ENCODE measurements around the gene IFITM10.

Gene IFITM10

DNA sequence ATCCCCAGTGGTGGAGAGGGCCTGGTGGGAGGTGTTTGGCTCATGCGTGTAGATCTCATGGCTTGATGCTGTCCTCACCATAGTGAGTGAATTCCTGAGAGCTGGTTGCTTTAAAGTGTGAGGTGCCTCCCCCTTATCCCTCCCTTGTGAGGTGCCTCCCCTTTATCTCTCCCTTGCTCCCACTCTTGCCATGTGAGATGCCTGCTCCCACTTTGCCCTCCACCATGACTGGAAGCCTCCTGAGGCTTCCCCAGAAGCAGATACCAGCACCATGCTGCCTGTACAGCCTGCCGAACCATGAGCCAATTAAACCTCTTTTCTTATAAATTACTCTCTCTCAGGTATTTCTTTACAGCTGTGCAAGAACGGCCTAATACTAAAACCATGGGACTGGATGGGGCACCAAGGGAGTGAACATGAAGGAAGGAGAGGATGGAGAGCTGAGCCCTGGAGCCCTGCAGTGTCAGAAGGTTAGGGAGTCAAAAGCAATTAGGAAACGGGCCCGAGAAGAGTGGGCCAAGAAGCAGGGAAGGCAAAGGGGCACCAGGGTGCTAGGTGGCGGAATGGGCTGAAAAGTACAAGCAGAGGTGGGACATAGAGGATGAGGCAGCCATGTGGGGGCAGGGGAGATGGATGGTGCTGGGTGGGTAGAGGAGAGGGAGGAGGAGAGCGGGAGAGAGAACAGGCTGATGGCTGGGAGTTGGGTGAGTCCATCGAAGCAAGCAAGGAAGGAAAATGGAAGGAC is 9.4 kb downstream of the IFITM10 start:
- DNase-seq (ENCODE audit: low spot score) = no peak

DNA sequence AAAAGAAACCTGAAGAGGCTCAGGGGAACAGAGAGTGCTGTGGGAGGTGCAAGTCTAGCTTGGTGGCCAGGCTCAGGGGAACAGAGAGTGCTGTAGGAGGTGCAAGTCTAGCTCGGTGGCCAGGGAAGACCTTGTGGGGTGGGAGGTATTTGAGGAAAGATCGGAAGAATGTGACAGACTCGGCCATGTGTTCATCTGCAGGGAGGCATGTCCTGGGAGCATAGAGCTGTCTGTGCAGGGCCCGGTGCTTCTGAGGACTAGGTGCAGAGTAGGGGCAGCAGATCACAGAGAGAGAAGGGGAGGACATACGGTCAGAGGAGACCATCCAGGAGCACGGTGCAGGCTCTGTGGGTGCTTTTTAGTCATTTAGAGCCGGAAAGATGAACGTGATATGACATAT is 10.8 kb downstream of the IFITM10 start:
- DNase-seq (ENCODE audit: low spot score) = no peak

DNA sequence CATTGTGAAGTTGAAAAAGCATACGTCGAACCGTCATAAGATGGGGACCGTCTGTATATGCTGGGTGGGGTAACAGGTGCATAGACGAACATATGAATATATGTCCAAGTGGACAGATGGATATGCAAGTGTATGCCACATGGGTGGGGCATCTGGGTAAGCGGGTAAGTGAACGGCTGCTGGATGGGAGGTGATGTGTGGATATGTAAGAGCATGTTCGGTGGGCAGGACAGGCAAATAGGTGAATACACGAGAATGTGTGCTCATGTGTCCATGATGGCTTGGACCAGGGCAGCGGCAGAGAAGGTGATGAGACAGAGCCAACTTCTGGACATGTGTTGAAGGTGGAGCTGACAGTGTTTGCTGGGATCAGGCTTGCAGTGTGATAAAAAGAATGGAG is 12.0 kb downstream of the IFITM10 start:
- no peak for DNase-seq (ENCODE audit: low spot score)

DNA sequence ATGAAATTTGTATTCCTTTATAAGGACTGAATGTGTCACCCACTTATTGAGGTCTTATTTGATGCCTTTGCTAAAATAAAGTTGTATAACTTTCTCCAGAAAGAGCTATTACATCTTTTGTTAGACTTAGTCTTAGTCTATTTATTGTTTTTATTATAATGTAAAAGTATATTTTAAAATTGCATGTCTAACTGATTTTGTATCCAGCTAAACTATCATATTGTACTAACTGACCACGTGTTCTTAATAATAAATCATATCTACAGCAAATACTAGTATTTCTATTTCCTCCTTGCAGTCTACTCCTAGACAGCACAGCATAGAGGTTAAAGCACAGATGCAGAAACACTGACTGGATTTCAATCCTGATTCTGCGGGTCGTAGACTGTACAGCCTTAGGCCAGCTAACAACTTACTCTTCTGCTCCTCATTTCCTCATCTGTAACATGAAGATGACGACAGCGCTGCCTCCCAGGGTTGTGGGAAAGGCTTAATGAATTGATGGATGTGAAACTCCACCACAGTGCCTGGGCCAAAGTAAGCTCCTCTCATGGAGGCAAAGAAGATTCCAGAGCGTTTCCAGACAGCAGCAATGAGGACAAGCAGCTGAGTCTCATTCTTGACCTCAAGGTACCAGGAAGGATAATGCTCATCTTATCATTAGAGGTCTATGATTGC is 13.2 kb downstream of the IFITM10 start:
- DNase-seq (ENCODE audit: low spot score) = no peak

DNA sequence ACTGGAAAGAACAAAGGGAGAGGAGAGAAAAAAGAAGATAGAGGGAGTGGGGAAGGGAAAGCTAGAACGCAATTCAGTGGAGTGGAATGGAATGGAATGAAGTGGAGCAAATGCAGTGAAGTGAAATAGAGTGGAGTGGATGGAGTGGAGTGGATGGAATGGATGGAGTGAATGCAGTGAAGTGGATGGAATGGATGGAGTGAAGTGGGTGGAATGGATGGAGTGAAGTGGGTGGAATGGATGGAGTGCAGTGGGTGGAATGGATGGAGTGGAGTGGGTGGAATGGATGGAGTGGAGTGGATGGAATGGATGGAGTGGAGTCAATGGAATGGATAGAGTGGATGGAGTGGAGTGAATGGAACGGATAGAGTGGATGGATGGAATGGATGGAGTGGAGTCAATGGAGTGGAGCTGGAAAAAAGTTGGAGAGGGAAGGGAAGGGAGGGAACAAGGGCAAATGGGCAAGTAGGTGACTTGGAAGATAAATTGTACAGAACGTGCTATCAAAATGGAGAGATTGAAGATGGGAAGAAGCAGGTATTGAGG is 13.9 kb downstream of the IFITM10 start:
- DNase-seq (ENCODE audit: low spot score) = no peak

DNA sequence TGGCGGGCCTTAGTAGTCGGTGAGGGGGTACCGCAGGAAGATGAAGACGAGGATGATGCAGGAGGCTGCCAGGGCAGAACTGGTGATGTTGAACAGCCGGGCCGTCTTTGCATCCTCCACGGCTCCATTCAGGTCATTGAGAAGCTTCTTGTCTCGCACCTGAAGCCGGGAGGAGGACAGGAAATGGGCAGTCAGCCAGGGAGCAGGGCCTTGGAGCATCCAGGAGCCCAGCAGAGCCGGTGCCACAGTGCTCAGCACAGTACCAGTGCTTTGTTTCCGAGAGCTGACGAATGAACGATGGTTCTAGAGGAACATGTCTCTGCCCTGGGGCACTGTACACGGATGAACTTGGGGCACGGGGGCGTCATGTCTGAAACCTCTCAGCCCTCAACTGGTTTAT is 15.1 kb downstream of the IFITM10 start:
- no peak for DNase-seq (ENCODE audit: low spot score)

DNA sequence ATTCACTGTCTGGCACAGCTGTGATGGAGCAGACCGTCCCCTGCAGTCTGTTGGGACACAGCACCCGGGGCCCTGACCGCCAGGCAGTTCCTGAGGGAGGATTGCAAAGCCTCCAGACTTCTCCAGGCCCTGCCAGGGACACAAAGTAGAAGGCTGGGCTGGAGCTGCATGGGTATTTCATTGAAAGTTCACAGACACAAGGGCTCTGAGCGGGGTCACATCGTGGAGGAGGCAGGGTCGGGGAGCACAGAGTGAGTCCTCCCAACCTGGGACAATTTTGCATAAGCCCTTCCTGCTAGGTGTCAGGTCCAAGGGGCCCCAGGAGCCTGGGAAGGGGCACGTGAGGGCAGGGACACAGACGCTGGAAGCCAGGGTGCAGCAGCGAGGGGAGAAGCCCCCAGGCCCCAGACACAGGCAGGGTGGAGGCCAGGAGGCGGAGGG is 15.7 kb downstream of the IFITM10 start:
- no peak for DNase-seq (ENCODE audit: low spot score)

DNA sequence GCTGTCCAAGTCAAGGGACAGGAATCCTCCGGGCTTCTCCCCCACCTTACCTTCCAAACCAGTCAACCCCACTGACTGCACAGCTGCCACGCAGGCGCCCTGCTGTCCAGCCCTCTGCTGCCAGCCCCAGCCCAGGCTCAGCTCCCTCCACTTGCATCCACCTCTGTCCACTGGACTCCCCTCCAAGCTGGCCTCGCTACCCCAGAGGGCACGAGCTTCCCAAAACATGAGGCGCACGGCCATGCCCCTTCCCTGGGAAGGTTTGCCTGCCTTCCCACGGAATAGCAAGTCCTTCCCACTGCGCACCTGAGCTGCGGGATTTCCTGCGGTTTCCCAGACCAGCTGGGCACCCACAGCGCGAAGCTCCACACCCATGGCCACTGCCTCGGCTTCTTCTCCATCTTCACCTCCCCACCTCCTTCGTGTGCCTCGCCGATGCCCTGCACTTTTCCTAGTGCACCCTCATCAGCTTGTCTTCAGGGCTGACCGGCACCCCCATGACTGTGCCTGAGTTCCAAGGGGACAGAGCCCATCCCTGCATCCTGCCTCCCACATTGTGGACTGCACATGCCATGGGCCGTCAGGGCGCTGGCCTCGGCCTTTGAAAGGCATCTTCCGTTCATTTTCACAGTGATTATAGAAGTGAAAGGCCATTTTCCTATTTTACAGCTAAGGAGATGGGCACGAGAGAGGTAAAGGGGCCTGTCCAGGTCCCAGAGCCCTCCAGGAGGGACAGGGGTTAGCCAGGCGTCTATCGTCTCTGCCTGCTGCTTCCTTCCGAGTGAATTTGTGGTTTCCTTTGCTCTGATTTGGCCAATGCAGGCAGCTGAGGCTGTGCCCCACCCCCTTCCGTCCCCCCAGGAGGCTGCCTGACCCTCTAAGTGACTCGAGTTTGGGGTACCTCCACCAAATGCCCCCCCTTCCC is 16.4 kb downstream of the IFITM10 start:
- DNase-seq (ENCODE audit: low spot score) = no peak

DNA sequence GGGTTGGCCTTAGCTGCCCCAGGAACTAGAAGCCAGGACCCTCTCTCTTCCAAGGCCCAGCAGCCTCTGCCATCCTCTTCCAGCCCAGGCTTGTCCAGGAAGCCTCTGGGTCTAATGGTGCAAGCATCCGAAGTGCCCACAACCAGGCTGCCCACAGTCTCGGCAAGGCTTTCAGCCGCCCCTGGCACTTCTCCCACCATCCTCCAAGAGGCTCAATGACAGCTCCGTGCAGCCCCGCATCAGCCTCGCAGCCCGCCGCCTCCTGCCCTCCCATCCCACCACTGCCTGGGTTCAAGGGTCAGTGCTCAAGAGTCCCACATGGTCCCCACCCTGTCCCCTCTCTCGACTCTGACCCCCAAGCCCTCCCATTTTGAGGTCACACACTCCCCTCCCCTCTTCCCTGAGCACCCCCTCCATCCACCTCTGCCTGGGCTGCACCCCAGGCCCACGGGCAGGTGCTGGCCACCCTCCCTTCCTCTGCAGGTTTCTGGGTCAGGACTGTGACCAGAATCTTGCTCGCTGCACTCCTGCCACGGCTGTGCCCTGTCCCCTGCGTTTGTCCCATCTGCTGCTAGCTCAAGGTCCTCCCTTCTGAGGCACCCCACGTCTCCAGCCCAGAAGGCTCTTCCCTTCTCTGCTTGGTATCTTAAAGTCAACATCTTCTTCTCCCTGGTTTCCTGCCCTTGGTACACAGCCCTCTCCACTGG is 17.2 kb downstream of the IFITM10 start:
- DNase-seq (ENCODE audit: low spot score) = no peak

DNA sequence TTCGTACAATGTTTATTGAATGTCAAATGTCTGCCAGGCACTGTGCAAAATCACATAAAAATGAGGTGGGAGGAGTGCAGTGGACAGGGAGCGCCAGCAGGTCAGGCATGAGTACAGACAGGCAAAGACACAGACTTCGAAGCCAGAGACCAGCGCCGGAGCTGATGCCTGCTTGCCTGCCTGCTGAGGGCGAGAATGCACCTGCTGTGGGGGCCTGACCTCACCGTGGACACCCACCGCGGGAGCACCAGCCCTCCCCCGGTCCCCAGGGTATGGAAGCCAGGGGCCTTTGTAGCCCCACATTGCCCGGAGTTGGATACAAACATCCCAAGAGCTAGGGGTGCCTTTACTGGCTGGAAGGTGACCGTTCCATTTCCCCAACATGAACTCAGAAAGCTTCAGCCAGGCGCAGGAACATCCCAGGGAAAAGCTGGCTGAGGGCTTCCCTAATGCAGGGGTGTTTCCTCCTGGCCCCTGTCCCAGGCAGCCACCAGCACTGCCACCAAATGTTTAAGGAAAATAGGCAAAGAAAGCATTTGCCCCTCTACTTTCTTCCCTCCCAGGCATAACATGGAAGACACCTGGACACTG is 17.9 kb downstream of the IFITM10 start:
- DNase-seq (ENCODE audit: low spot score) = no peak

DNA sequence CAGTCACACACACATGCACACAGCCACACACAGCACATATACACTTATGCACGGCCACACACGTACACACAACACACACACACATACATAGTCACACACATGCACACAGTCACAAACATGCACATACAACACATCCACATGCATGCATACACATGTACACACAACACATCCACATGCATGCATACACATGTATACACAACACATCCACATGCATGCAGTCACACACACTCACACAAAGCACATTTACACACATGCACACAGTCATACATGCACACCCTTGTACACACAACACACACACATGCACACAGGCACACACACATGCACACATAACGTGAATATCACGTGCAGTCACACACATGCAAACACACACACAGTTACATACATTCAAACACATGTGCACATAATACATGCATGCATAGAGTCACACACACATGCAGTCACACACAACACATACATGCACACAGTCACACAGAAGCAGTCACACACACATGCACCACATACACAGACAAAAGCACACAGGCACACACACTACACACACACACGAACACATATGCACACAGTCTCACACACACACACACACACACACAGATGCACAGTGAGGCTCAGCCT is 18.8 kb downstream of the IFITM10 start:
- DNase-seq (ENCODE audit: low spot score) = no peak

DNA sequence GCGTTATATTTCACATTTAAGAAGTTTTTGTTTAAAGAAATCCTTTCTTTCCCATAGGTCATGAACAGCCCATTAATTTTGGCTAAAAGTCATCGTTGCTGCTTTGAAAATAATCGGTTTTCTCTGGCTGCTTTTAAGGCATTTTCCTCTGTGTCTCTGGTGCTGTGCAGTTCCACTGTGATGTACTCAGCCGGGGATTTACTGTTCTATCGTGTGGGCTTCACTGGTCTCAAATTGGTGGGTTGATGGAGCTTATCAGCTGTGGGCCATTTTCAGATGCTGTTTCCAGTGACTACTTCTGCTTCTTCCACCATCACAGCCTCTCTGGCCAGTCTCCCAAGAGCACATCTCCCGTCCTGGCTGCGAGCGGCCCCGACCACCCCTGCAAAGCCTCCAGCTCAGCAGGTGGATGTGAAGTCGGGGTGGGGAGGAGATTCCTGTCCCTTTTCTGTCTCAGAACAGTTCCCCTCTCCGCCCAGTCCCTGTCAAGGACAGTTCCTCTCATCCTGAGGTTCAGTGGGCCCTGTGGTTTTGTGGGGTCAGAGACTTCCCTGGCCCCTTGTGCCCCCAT is 20.3 kb downstream of the IFITM10 start:
- DNase-seq (ENCODE audit: low spot score) = no peak

DNA sequence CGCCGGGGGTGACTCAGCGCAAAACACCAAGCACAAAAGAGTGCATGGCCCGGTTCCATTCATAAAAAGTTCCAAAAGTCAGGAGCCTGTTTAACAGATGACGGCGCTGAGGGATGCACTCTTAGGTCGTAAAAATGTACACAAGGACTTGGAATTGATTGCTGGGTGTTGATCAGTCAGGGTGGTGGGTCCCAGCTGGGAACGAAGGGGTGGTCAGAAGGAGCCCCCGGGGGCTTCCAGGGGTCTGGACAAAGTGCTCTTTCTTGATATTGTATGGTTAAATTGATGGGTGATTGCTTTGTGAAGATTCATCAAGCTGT is 20.7 kb downstream of the IFITM10 start:
- no peak for DNase-seq (ENCODE audit: low spot score)

DNA sequence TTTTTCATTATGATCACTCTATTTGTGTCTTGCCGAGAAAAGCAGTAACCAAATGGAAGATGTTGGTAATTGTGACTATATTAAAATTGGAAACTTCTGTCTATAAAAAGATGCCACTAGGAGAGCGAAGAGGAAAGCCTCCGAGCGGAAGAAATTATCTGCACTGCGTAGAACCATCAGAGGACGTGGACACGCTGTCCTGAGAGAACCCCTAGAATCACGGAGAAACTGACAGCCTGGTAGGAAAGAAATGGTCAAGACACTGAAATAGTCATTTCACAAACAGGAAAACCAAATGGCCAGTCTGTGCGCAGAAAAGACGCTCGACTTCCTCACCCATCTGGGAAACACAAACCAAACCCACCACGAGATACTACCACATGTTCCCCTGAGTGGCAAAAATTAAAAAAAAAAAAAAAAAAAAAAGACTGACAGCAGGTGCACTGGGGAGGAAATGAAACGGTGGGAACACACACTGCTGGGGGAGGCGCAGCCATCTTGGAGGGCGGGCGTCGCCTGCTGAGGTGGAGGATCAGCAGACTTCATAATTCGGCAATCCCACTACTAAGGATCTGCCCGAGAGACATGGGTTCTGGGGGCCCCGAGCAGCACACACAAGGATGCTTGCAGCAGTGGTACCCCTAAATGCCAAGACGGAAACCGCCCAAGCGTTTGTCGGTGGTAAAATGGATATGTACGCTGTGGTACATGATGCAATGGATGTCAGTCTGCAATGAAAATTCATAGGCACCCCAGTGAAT is 21.3 kb downstream of the IFITM10 start:
- no peak for DNase-seq (ENCODE audit: low spot score)

DNA sequence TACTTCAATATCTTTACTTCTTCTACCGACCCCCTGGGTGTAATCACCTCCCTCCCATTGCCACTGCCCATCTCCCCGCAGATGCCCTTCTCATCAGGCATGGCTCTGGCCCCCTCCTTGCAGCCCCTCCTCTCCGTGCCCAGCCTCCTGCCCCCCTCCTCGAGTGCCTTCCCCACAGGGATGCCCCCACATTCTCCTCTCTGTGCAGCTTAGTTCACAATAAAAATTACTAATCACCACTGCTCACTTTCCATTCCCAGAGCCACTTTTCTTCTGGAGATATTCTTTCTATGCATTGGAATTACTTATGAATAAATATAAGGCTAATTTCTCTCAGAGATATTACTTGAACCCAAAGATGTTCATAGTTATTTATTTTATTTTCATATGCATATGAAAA is 22.1 kb downstream of the IFITM10 start:
- no peak for DNase-seq (ENCODE audit: low spot score)

DNA sequence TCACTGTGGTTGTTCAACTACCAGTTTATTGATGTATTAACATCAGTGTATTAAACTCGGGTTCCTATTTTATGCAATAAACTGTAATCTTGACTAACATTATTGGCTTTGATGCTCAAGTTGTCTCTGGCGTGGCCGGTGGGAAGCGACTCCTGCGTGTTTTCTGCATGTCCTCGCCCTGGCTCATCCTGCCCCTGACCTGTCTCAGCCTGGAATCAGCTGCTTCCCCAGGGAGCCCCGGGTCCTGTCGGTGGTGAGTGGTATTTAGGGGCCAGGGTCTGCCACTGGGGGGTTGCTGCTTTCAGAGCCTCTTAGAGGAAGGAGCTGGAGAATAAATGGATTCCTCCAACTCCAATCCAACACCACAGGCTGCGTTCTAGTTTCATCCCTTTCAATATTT is 22.5 kb downstream of the IFITM10 start:
- no peak for DNase-seq (ENCODE audit: low spot score)

DNA sequence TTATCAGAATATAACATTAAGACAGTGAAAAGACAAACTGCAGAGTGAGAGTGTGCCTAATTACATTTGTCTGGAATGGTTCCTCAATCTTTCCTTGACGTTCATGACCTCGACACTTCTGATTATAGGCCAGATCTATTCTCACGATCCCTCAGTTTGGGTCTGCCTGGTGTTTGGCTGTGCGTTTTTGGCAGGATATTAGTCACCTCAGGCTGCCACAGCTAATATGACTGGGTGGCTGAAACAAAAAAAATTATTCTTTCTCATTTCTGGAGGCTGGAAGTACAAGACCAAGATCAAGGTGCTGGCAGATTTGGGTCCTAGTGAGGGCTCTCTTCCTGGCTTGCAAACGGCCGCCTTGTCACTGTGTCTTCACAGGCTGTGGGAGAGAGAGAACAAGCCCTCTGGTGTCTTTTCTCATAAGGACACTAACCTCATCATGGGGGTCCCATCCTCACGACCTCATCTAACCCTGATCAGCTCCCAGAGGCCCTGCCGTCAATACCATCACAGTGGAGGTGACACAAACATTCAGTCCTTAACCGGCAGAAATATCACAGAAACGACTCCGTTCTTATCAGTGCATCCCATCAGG is 23.2 kb downstream of the IFITM10 start:
- no peak for DNase-seq (ENCODE audit: low spot score)

DNA sequence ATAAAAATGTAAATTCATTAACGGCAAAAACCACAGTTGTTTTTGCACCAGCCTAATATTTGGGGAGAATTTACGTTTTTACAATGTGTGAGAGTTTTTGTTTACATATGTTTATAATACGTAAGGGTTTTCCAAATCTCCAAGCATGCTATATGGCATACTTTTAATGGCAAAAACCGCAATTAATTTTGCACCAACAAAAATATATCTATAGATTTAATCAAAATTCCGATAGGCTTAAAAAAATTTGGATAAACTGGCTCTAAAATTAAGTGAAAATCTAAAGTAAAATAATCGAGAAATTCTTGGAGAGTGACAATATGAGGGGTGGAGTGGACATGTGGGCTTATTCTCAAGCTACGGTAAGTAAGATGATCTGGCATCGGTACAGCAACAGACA is 30.6 kb downstream of the IFITM10 start:
- DNase-seq (ENCODE audit: low spot score) = no peak

DNA sequence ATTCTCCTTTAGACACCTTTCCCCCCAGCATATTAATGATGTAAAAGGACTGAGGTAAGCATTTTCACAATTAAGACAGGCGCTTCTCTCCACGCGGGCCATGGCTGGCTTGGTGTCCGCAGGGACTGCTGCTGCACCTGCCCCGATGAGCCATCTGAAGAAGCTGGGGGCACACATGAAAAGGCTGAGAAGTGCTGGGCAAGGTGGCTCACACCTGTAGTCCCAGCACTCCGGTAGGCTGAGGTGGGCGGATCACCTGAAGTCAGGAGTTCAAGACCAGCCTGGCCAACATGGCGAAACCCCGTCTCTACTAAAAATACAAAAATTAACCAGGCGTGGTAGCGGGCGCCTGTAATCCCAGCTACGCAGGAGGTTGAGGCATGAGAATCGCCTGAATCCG is 32.1 kb downstream of the IFITM10 start:
- no peak for DNase-seq (ENCODE audit: low spot score)

DNA sequence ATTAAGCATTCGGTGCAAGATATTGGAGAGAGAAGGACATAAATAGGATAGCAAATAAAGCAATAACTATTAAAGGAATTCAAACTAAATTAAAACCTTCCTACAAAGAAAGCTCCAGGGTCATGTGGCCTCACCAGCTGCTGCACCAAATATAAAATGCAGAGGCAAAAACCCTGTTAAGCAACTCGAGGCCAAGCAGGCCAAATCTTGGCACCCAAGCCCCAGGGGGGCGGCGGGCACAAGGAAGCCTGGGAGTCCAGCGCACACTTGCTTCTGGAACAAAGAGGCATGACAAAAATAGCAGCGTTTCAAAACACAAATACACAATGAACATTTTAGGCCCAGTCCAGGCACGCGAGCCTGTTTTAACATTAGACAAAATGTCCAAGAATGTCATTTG is 32.6 kb downstream of the IFITM10 start:
- DNase-seq (ENCODE audit: low spot score) = no peak

All from ecto neural progenitor cell (in vitro differentiated cells).